HepG2 (cell line): ENCODE data around the gene PLCL2. TPM values are rescaled to one million over a fixed set of nuclear protein-coding genes. Genes with fewer than 3 reads are reported as not detected.

Experiments
- GZF1 ChIP-seq: sonication (generic); formaldehyde crosslinking; IDR thresholded peaks from 2 replicates; pipeline ENCODE4 v1.5.1; 2020; ENCODE audit warnings: mild to moderate bottlenecking, missing genetic modification reagents
- PAWR ChIP-seq: sonication (generic); formaldehyde crosslinking; IDR thresholded peaks from 2 replicates; pipeline ENCODE4 v1.4.0; 2020; ENCODE audit warnings: missing genetic modification reagents, mild to moderate bottlenecking, borderline replicate concordance
- TFE3 ChIP-seq: IDR thresholded peaks from 2 replicates; pipeline ENCODE4 v1.6.1; 2016
- ZSCAN9 ChIP-seq: IDR thresholded peaks from 2 replicates; pipeline ENCODE4 v1.6.1; 2016; ENCODE audit warnings: borderline replicate concordance
- polyA plus RNA-seq, 8 experiments: library from polyadenylated mRNA; depleted of rRNA in 3 of 8; stranded (reverse) in 7 of 8; unstranded in 1 of 8; fragments of >200 nt; fragmentation: Illumina TruSeq in 4 of 8; extraction: Trizol in 4 of 8; gene quantifications; 2 replicates each; pipeline versions ENCODE4 v1.2.1 to v1.2.3, GENCODE V29; 2011 to 2016; ENCODE audit warnings: low read depth in 4 of 8, missing spikeins in 1 of 8, mixed read lengths in 1 of 8; ENCODE audit not compliant: insufficient read depth in 1 of 8
- total RNA-seq, 5 experiments: library from RNA; depleted of rRNA; stranded (reverse); fragments of >200 nt; fragmentation: Illumina TruSeq; extraction: Trizol; gene quantifications; 2 replicates each; pipeline ENCODE4 v1.2.3, GENCODE V29; 2016; ENCODE audit warnings: low read depth in 1 of 5
- TF ChIP-seq, protein P1 (sequence below): sonication (generic); formaldehyde crosslinking; IDR thresholded peaks from 2 replicates; pipeline ENCODE4 v1.4.0; 2020; ENCODE audit warnings: missing genetic modification reagents, borderline replicate concordance
- TF ChIP-seq, protein P2 (sequence below): sonication (generic); formaldehyde crosslinking; IDR thresholded peaks from 2 replicates; pipeline ENCODE4 v1.5.0; 2020; ENCODE audit warnings: mild to moderate bottlenecking, missing genetic modification reagents, moderate library complexity

Gene PLCL2
- total and polyA plus RNA-seq, 2 of the 13 experiments (the other 11 are each of a cell fraction or from before 2014, with no cell fraction given): not detected

DNA sequence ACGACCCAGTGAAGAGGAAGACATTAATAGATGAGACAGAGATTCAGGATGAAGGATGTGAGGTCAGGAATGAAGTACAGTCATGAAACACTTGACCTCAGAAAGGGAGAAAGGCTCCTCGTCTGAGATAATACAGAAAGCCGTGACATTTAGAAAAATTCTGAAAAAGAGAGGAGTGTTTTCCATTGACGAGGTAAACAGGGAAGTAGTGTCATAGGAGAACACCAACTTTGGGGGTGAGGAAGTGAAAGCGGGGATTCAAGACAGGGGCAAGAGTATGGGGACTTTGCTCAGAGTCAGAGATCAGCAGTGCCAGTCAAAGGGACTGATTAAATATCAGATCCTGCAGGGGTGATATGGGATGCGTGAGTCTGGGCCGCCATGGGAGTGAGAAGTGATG lies 160.9 kb downstream of the PLCL2 start (continued):
- TF ChIP-seq, protein P1, sequence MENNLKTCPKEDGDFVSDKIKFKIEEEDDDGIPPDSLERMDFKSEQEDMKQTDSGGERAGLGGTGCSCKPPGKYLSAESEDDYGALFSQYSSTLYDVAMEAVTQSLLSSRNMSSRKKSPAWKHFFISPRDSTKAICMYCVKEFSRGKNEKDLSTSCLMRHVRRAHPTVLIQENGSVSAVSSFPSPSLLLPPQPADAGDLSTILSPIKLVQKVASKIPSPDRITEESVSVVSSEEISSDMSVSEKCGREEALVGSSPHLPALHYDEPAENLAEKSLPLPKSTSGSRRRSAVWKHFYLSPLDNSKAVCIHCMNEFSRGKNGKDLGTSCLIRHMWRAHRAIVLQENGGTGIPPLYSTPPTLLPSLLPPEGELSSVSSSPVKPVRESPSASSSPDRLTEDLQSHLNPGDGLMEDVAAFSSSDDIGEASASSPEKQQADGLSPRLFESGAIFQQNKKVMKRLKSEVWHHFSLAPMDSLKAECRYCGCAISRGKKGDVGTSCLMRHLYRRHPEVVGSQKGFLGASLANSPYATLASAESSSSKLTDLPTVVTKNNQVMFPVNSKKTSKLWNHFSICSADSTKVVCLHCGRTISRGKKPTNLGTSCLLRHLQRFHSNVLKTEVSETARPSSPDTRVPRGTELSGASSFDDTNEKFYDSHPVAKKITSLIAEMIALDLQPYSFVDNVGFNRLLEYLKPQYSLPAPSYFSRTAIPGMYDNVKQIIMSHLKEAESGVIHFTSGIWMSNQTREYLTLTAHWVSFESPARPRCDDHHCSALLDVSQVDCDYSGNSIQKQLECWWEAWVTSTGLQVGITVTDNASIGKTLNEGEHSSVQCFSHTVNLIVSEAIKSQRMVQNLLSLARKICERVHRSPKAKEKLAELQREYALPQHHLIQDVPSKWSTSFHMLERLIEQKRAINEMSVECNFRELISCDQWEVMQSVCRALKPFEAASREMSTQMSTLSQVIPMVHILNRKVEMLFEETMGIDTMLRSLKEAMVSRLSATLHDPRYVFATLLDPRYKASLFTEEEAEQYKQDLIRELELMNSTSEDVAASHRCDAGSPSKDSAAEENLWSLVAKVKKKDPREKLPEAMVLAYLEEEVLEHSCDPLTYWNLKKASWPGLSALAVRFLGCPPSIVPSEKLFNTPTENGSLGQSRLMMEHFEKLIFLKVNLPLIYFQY (CRISPR knock-in tag): no peak
- TF ChIP-seq GZF1 (CRISPR knock-in tag) (no peak), PAWR (CRISPR knock-in tag) (no peak), ZSCAN9 (CRISPR knock-in tag) (no peak), TFE3 (CRISPR knock-in tag) (no peak)
- TF ChIP-seq, protein P2, sequence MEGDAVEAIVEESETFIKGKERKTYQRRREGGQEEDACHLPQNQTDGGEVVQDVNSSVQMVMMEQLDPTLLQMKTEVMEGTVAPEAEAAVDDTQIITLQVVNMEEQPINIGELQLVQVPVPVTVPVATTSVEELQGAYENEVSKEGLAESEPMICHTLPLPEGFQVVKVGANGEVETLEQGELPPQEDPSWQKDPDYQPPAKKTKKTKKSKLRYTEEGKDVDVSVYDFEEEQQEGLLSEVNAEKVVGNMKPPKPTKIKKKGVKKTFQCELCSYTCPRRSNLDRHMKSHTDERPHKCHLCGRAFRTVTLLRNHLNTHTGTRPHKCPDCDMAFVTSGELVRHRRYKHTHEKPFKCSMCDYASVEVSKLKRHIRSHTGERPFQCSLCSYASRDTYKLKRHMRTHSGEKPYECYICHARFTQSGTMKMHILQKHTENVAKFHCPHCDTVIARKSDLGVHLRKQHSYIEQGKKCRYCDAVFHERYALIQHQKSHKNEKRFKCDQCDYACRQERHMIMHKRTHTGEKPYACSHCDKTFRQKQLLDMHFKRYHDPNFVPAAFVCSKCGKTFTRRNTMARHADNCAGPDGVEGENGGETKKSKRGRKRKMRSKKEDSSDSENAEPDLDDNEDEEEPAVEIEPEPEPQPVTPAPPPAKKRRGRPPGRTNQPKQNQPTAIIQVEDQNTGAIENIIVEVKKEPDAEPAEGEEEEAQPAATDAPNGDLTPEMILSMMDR (CRISPR knock-in tag): no peak
